ACC112 (cell line): ENCODE data around the gene NIPAL1.
"Not testable (repeated sequence)": the region's sequence is repeated elsewhere in the genome, so short reads cannot be mapped to it uniquely, and the experiment has no call there.

Source experiments
- H2AFZ ChIP-seq: fragments of 200-600 bp; sonication (generic); one replicate; pipeline ENCODE4 v1.6.0; 2017; ENCODE audit warnings: antibody characterized with exemption, low read length; ENCODE audit not compliant: unreplicated experiment
- H3K27ac ChIP-seq: fragments of 200-600 bp; sonication (generic); 2 replicates; pipeline ENCODE4 v1.5.1; 2014; ENCODE audit warnings: low read depth, mild to moderate bottlenecking, antibody characterized with exemption, low read length, moderate library complexity
- H3K27me3 ChIP-seq: fragments of 200-600 bp; sonication (generic); 2 replicates; pipeline ENCODE4 v1.6.1; 2014; ENCODE audit warnings: mild to moderate bottlenecking, antibody characterized with exemption, low read length, moderate library complexity, mixed read lengths; ENCODE audit not compliant: insufficient read depth
- H3K36me3 ChIP-seq: fragments of 200-600 bp; sonication (generic); 2 replicates; pipeline ENCODE4 v1.6.1; 2016; ENCODE audit warnings: mild to moderate bottlenecking, antibody characterized with exemption, low read length, moderate library complexity, mixed read lengths; ENCODE audit not compliant: insufficient read depth
- H3K4me1 ChIP-seq: fragments of 200-600 bp; sonication (generic); one replicate; pipeline ENCODE4 v1.6.1; 2016; ENCODE audit warnings: low read length, mixed read lengths; ENCODE audit not compliant: insufficient read depth, unreplicated experiment, control insufficient read depth
- H3K4me3 ChIP-seq: fragments of 200-600 bp; sonication (generic); 2 replicates; pipeline ENCODE4 v1.5.1; 2014; ENCODE audit warnings: mild to moderate bottlenecking, low read depth, low read length
- H3K79me2 ChIP-seq: fragments of 200-600 bp; sonication (generic); one replicate; pipeline ENCODE4 v1.6.0; 2016; ENCODE audit warnings: low read length; ENCODE audit not compliant: control insufficient read depth, unreplicated experiment, insufficient read depth

NIPAL1 gene

GRCh38 chr4:48008021-48008596, 8.5 kb upstream of the NIPAL1 start:
- no peaks in the 10 kb centered on the region for H3K79me2 ChIP-seq
- H3K27ac ChIP-seq, result no peak overlapping the region
- H3K27me3 ChIP-seq, result no peaks in the 10 kb centered on the region
- H3K4me1 ChIP-seq, result no peaks in the 10 kb centered on the region
- no peak overlapping the region for H3K4me3 ChIP-seq
- H3K36me3 ChIP-seq, result no peaks in the 10 kb centered on the region
- H2AFZ ChIP-seq, result no peak overlapping the region

DNA sequence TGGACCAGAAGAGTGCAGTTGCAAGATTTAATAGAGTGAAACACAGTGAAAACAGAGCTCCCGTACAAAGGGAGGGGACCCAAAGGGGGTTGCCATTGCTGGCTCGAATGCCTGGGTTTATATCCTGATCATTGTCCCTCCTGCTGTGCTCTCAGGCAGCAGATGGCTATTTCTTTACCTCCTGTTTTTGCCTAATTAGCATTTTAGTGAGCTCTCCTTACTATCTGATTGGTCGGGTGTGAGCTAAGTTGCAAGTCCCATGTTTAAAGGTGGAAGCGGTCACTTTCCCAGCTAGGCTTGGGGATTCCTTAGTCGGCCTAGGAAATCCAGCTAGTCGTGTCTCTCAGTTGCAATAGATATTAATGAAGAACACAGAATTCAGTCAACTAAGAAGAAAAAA, 5.7 kb upstream of the NIPAL1 start:
- H3K4me1 ChIP-seq, H3K27ac ChIP-seq, H3K79me2 ChIP-seq, H2AFZ ChIP-seq, H3K4me3 ChIP-seq, H3K27me3 ChIP-seq, H3K36me3 ChIP-seq: not testable (repeated sequence)

GRCh38 chr4:48011722-48012121, 4.8 kb upstream of the NIPAL1 start:
- Histone ChIP-seq H3K36me3 (no peaks in the 10 kb centered on the region), H3K79me2 (no peaks in the 10 kb centered on the region), H3K4me1 (no peaks in the 10 kb centered on the region), H3K4me3 (no peak overlapping the region), H2AFZ (no peak overlapping the region), H3K27ac (no peak overlapping the region), H3K27me3 (no peaks in the 10 kb centered on the region)

DNA sequence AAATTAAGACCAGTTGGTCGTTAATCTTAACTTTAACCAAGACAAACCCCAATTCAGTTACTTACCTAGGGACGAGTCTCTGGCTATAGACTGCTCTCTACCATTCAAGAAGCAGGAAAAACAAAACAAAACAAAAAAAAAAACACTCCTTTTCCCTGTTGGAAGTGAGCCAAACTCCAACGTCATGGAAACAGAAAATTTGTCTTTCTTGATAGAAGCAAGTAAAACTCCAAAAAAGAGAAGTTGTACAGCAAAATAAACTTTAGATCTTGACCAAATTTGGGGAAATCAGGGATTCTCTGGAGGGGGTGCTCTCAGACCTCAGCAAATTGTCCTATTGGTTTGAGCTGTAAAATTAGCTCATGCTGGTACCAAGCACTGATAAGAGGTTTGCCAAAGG, 3.7 kb upstream of the NIPAL1 start:
- no peak overlapping the region for H3K27ac ChIP-seq
- H2AFZ ChIP-seq, result no peak overlapping the region
- no peak overlapping the region for H3K4me3 ChIP-seq
- no peaks in the 10 kb centered on the region for H3K36me3 ChIP-seq
- no peaks in the 10 kb centered on the region for H3K79me2 ChIP-seq
- H3K4me1 ChIP-seq, result no peaks in the 10 kb centered on the region
- no peaks in the 10 kb centered on the region for H3K27me3 ChIP-seq

- no peak overlapping the region for H2AFZ ChIP-seq
- H3K27me3 ChIP-seq, result no peaks in the 10 kb centered on the region
- no peak overlapping the region for H3K27ac ChIP-seq
- H3K79me2 ChIP-seq, result no peaks in the 10 kb centered on the region
- H3K4me1 ChIP-seq, result no peaks in the 10 kb centered on the region
- no peaks in the 10 kb centered on the region for H3K36me3 ChIP-seq
- no peak overlapping the region for H3K4me3 ChIP-seq
Observed at GRCh38 chr4:48015216-48015615, 1.4 kb upstream of the NIPAL1 start.

DNA sequence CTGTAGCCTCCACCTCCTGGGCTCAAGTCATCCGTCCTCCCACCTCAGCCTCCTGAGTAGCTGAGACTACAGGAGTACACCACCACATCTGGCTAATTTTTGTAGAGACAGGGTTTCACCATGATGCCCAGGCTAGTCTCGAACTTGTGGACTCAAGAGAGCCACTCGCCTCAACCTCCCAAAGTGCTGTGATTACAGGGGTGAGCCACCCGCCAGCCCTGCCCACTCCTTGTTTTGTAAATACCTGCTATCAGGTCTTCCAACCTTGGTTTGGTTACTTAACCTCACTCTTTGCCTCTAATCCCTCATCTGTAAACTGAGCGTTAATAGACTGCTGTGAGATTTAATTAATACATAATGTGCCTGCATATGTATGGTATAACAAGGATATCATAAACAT, 894 bp upstream of the NIPAL1 start:
- Histone ChIP-seq H2AFZ (peak overlapping the region; percentile 96), H3K27me3 (no peaks in the 10 kb centered on the region), H3K27ac (no peak overlapping the region), H3K4me3 (peak overlapping the region; percentile 79), H3K4me1 (no peaks in the 10 kb centered on the region), H3K36me3 (no peaks in the 10 kb centered on the region), H3K79me2 (no peaks in the 10 kb centered on the region)

DNA sequence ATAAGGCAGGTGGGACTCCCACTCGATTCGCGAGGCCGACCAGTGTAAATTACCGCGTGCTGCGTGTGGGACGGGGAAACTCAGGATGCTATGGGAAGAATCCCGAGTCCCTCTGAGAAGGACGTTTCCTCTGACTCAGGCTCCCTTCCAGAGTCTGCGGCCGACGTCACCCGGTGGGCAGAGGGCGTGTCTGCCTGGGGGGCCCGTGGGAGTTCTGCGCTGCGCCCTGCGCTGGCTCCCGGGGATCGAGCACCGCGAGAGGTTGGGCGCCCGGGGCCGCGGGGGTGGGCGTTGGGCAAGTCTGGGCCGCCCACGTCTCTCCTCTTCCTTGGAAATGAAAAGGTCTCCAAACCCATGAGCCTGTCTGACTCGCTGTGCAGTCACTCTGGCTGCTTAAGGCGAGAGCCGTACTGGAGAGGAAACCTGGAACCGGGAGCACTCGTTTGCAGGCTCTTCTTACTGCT, 568 bp downstream of the NIPAL1 start:
- H2AFZ ChIP-seq, result peak overlapping the region; percentile 96
- H3K79me2 ChIP-seq, result no peaks in the 10 kb centered on the region
- H3K4me1 ChIP-seq, result no peaks in the 10 kb centered on the region
- H3K27me3 ChIP-seq, result no peaks in the 10 kb centered on the region
- H3K27ac ChIP-seq, result peak overlapping the region; percentile 44; the same call in 1 of the 2 replicates
- H3K4me3 ChIP-seq, result peak overlapping the region; percentile 79
- no peaks in the 10 kb centered on the region for H3K36me3 ChIP-seq

DNA sequence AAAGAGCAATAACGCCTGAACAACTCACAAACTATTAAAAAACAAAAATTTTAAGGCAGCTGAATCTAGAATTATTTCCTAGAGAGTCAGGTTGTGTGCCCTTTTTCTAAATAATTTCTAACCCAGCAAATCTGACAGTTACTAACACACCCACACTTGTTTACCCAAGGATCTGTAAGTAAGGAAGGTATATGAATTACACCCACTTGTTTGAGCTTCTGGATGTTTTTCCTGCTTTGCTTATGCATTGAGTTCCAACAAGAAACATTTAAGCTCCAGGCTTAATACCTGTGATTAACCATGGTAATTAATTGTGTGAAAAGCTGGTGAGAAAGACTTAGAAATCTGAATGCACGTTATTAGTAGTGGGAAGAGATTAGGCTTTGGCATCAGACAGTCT, 1.5 kb downstream of the NIPAL1 start:
- Histone ChIP-seq H3K27me3 (no peaks in the 10 kb centered on the region), H3K27ac (no peak overlapping the region), H3K79me2 (no peaks in the 10 kb centered on the region), H3K4me3 (no peak overlapping the region), H2AFZ (no peak overlapping the region), H3K4me1 (no peaks in the 10 kb centered on the region), H3K36me3 (no peaks in the 10 kb centered on the region)

- Histone ChIP-seq H3K27ac (no peak overlapping the region), H3K4me1 (peaks cover 6% of the 10 kb centered on the region), H3K27me3 (no peaks in the 10 kb centered on the region), H3K36me3 (no peaks in the 10 kb centered on the region), H3K4me3 (no peak overlapping the region), H2AFZ (no peak overlapping the region), H3K79me2 (no peaks in the 10 kb centered on the region)
Observed at GRCh38 chr4:48021100-48021499, 4.5 kb downstream of the NIPAL1 start.

- H3K27ac ChIP-seq, result no peak overlapping the region
- no peaks in the 10 kb centered on the region for H3K36me3 ChIP-seq
- H3K27me3 ChIP-seq, result no peaks in the 10 kb centered on the region
- H2AFZ ChIP-seq, result no peak overlapping the region
- no peaks in the 10 kb centered on the region for H3K79me2 ChIP-seq
- no peak overlapping the region for H3K4me3 ChIP-seq
- H3K4me1 ChIP-seq, result peaks cover 6% of the 10 kb centered on the region
Observed at GRCh38 chr4:48022192-48022799, 5.7 kb downstream of the NIPAL1 start.

GRCh38 chr4:48024522-48024921, 8.0 kb downstream of the NIPAL1 start:
- Histone ChIP-seq H3K79me2 (no peaks in the 10 kb centered on the region), H3K4me1 (peaks cover 6% of the 10 kb centered on the region), H3K36me3 (no peaks in the 10 kb centered on the region), H3K27ac (no peak overlapping the region), H3K4me3 (no peak overlapping the region), H3K27me3 (no peaks in the 10 kb centered on the region), H2AFZ (no peak overlapping the region)
